ENCODE results near the gene UMODL1.
A peak's percentile ranks its signal among the peaks of the same experiment; 100 is the strongest.

Gene UMODL1

DNA sequence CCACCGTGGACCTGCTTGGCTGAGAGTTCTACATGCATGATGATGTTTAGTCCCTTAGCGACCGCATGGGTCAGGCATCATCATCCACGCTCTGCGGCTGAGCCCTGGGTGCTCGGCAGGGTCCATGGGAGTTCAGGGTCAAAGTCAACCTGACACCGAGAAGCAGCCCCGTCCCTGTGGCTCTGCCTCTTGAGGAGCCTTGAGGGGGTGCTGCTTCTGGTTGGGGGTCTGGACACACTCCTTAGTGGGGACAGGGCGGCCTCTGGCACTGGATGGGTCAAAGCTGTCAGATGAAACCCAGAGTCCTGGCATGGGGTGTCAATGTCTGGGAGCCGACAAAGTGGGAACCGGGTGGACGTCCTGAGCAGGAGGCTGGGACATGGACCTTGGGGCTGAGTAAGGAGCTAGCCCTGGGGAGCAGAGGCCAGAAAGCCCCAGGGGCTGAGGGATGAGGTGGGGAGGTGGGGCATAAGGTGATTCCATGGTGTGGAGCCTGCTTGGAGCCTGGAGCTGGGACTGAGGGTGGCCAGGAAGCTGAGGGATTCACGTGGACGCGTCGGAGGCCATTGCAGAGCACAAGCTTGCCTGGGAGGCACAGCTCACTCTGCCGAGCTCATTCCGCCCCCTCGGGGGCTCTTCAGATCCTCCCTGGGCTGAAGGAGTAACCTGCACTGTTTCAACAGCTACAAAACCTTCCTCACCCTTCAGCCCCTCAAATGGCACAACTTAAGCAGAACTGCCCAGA is 53.9 kb downstream of the UMODL1 start:
- no peak for TF ChIP-seq YY1 (IDR thresholded peaks at IDR 0.05; ENCODE audit: low read depth)
- TF ChIP-seq, protein P1, sequence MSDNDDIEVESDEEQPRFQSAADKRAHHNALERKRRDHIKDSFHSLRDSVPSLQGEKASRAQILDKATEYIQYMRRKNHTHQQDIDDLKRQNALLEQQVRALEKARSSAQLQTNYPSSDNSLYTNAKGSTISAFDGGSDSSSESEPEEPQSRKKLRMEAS (IDR thresholded peaks at IDR 0.05): no peak
- TF ChIP-seq CEBPB (IDR thresholded peaks at IDR 0.05): no peak
- TF ChIP-seq RAD21 (IDR thresholded peaks at IDR 0.05; ENCODE audit: low read depth): no peak
- TF ChIP-seq TAF1 (IDR thresholded peaks at IDR 0.05; ENCODE audit: low read depth): no peak
- no peak for TF ChIP-seq EP300 (IDR thresholded peaks at IDR 0.05; ENCODE audit: borderline replicate concordance)
- TF ChIP-seq TCF12 (IDR thresholded peaks at IDR 0.05; ENCODE audit: low read depth): no peak
- TF ChIP-seq, protein P2, sequence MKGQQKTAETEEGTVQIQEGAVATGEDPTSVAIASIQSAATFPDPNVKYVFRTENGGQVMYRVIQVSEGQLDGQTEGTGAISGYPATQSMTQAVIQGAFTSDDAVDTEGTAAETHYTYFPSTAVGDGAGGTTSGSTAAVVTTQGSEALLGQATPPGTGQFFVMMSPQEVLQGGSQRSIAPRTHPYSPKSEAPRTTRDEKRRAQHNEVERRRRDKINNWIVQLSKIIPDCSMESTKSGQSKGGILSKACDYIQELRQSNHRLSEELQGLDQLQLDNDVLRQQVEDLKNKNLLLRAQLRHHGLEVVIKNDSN (IDR thresholded peaks at IDR 0.05): no peak
- TF ChIP-seq EGR1 (IDR thresholded peaks at IDR 0.05): no peak
- TF ChIP-seq NFIC (IDR thresholded peaks at IDR 0.05): no peak

DNA sequence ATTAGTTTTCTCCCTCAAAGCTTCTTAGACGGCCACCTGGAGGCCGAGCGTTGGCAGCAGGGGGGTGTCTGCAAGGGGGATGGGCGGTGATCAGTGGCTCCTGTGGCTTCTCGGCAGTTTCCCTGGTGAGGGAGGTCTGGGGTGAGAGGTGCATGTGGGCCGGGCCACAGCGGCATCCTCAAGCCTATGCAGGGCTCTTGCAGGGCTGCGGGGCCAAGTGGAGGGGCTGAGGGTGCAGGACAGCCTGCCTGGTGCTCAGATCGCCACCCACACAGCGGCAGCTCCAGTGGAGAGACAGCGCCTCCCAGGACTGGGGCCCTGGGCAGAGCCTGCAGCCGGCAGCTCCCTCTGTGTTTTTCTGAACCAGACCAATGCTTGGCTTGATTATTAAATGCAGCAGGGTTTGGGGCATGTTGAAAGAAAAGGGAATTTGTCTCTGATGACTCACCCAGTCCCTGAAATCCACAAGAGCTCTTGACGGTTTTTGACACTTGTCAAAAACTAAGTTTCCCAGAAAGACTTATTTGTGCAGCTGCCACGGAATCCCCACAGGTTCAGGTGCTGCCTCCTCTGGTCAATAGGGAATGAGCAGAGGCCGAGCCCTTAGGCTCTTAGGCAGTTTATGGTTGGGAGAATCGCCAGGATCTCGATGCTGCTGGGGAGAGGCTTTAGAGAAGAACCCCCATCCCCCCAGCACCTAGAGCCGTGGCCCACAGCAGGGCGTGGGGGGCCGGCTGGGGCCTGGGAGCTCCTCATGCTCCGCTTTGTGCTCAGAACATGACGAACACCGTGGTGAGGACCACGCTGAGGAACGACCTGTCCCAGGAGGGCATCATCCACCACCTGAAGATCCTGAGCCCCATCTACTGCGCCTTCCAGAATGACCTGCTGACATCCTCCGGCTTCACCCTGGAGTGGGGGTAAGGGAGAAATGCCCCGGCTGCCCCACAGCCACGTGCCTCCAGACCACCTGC is 54.7 kb downstream of the UMODL1 start:
- no peak for TF ChIP-seq ZBTB7A (IDR thresholded peaks at IDR 0.05; ENCODE audit: low read depth)
- TF ChIP-seq RAD21 (IDR thresholded peaks at IDR 0.05; ENCODE audit: low read depth): peak; percentile 19; the same call in 1 of the 2 replicates

DNA sequence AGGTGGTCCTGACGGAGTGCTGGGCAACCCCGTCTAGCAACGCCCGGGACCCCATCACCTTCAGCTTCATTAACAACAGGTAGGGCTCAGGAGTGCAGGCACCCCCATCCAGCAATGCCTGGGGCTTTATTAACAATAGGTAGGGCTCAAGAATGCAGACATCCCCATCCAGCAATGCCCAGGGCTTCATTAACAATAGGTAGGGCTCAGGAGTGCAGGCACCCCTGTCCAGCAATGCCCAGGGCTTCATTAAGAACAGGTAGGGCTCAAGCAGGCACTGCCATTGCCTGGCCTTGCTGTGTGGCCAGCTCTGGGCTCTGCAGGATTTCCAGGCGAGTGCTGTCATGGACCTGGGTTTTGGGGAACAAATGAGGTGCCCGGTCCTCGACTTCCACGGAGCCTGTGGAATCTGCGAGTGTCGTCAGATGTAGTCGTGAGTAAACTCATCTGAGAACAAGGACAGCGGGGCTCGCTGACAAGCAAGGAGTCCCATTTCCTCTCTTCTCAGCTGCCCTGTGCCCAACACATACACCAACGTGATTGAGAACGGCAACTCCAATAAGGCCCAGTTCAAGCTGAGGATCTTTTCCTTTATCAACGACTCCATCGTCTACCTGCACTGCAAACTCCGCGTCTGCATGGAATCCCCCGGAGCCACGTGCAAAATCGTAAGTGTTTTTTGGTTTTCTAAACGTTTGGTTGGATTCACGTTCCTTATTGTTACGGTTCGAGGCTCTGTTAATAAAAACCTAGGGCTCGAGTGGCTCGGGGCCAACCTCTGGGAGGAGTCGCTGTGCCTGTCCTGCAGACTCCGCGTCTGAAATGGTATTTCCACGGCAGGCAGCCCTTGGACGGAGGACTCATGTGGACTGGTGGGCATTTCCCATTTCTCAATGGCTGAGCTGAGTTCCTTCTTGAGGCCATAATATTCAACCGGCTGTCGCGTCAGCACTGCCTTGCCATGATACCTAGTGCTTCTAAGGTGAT is 56.3 kb downstream of the UMODL1 start:
- TF ChIP-seq NFIC (IDR thresholded peaks at IDR 0.05): no peak
- no peak for TF ChIP-seq TAF1 (IDR thresholded peaks at IDR 0.05; ENCODE audit: low read depth)
- no peak for TF ChIP-seq ZBTB7A (IDR thresholded peaks at IDR 0.05; ENCODE audit: low read depth)
- no peak for TF ChIP-seq RAD21 (IDR thresholded peaks at IDR 0.05; ENCODE audit: low read depth)
- TF ChIP-seq FOXM1 (IDR thresholded peaks at IDR 0.05; ENCODE audit: borderline replicate concordance, low read depth): no peak

GRCh38 chr21:42129300-42130266 is 58.5 kb downstream of the UMODL1 start:
- TF ChIP-seq NFIC (IDR thresholded peaks at IDR 0.05): no peak
- TF ChIP-seq YY1 (IDR thresholded peaks at IDR 0.05; ENCODE audit: low read depth): no peak
- TF ChIP-seq RAD21 (IDR thresholded peaks at IDR 0.05; ENCODE audit: low read depth): no peak
- TF ChIP-seq TEAD4 (IDR thresholded peaks at IDR 0.05): no peak
- TF ChIP-seq, protein P2 (IDR thresholded peaks at IDR 0.05): no peak
- TF ChIP-seq EP300 (IDR thresholded peaks at IDR 0.05; ENCODE audit: borderline replicate concordance): no peak
- no peak for TF ChIP-seq TCF12 (IDR thresholded peaks at IDR 0.05; ENCODE audit: low read depth)
- no peak for TF ChIP-seq CREB1 (IDR thresholded peaks at IDR 0.05; ENCODE audit: low read depth)
- TF ChIP-seq ZBTB7A (IDR thresholded peaks at IDR 0.05; ENCODE audit: low read depth): no peak

DNA sequence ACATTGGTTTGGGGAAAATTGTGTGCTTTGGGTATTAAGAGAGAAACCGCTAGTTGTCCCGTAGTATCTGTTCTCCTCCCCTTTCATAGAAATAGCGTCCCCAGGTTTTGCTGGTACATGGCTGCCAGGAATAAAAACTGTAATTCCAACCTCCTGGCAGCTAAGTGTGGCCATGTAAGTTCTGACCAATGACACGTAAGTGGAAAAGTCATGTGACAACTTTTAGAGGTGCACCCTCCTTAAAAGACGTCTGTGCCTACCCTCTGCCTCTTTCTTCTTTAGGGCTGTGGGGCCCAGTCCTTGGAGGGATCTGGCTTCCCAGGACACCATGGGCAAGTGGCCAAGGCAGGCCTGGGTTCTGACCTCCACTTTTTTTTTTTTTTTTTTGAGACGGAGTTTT is 59.3 kb downstream of the UMODL1 start:
- TF ChIP-seq FOXM1 (IDR thresholded peaks at IDR 0.05; ENCODE audit: borderline replicate concordance, low read depth): no peak
- no peak for TF ChIP-seq CREB1 (IDR thresholded peaks at IDR 0.05; ENCODE audit: low read depth)
- TF ChIP-seq RAD21 (IDR thresholded peaks at IDR 0.05; ENCODE audit: low read depth): no peak
- TF ChIP-seq, protein P3, sequence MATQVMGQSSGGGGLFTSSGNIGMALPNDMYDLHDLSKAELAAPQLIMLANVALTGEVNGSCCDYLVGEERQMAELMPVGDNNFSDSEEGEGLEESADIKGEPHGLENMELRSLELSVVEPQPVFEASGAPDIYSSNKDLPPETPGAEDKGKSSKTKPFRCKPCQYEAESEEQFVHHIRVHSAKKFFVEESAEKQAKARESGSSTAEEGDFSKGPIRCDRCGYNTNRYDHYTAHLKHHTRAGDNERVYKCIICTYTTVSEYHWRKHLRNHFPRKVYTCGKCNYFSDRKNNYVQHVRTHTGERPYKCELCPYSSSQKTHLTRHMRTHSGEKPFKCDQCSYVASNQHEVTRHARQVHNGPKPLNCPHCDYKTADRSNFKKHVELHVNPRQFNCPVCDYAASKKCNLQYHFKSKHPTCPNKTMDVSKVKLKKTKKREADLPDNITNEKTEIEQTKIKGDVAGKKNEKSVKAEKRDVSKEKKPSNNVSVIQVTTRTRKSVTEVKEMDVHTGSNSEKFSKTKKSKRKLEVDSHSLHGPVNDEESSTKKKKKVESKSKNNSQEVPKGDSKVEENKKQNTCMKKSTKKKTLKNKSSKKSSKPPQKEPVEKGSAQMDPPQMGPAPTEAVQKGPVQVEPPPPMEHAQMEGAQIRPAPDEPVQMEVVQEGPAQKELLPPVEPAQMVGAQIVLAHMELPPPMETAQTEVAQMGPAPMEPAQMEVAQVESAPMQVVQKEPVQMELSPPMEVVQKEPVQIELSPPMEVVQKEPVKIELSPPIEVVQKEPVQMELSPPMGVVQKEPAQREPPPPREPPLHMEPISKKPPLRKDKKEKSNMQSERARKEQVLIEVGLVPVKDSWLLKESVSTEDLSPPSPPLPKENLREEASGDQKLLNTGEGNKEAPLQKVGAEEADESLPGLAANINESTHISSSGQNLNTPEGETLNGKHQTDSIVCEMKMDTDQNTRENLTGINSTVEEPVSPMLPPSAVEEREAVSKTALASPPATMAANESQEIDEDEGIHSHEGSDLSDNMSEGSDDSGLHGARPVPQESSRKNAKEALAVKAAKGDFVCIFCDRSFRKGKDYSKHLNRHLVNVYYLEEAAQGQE (IDR thresholded peaks at IDR 0.05; ENCODE audit: low read depth): no peak
- TF ChIP-seq, protein P2 (IDR thresholded peaks at IDR 0.05): peak; percentile 67

DNA sequence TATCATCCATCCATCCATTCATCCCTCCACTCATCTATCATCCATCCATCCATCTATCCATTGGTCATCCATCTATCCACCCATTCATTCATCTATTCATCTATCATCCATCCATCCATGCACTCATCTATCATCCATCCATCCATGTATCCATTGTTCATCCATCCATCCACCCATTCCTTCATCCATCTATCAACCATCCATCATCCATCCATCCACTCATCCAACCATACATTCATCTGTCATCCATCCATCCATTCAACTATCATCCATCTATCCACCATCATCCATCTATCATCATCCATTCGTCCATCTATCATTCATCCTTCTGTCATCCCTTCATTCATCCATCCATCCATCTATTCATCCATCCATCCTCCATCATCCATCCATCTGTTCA is 61.1 kb downstream of the UMODL1 start:
- TF ChIP-seq, protein P3 (IDR thresholded peaks at IDR 0.05; ENCODE audit: low read depth): no peak
- TF ChIP-seq TAF1 (IDR thresholded peaks at IDR 0.05; ENCODE audit: low read depth) (no peak), TEAD4 (IDR thresholded peaks at IDR 0.05) (no peak), NFIC (IDR thresholded peaks at IDR 0.05) (no peak), EP300 (IDR thresholded peaks at IDR 0.05; ENCODE audit: borderline replicate concordance) (no peak), YY1 (IDR thresholded peaks at IDR 0.05; ENCODE audit: low read depth) (no peak), FOXM1 (IDR thresholded peaks at IDR 0.05; ENCODE audit: borderline replicate concordance, low read depth) (no peak), RAD21 (IDR thresholded peaks at IDR 0.05; ENCODE audit: low read depth) (no peak), ZBTB7A (IDR thresholded peaks at IDR 0.05; ENCODE audit: low read depth) (no peak), CEBPB (IDR thresholded peaks at IDR 0.05) (no peak), TCF12 (IDR thresholded peaks at IDR 0.05; ENCODE audit: low read depth) (no peak), CREB1 (IDR thresholded peaks at IDR 0.05; ENCODE audit: low read depth) (no peak), EGR1 (IDR thresholded peaks at IDR 0.05) (no peak)
- TF ChIP-seq, protein P1 (IDR thresholded peaks at IDR 0.05): no peak
- TF ChIP-seq, protein P2 (IDR thresholded peaks at IDR 0.05): no peak
